Stimulated activated CD8-positive, alpha-beta memory T cell treated with anti-CD3 and anti-CD28 coated beads, Interleukin-12 subunit alpha, Interleukin-12 subunit beta, amount 100 ng/mL, for 4 hours (primary cell): Measurements from ENCODE around the gene EEFSEC.

Experiments used
- DNase-seq: peaks from one replicate; pipeline ENCODE4 v3.0.0-alpha.2; 2020; ENCODE audit warnings: low read depth

The EEFSEC gene

GRCh38 chr3:128317698-128318231 is 164.5 kb downstream of the EEFSEC start:
- DNase-seq = no peak

DNA sequence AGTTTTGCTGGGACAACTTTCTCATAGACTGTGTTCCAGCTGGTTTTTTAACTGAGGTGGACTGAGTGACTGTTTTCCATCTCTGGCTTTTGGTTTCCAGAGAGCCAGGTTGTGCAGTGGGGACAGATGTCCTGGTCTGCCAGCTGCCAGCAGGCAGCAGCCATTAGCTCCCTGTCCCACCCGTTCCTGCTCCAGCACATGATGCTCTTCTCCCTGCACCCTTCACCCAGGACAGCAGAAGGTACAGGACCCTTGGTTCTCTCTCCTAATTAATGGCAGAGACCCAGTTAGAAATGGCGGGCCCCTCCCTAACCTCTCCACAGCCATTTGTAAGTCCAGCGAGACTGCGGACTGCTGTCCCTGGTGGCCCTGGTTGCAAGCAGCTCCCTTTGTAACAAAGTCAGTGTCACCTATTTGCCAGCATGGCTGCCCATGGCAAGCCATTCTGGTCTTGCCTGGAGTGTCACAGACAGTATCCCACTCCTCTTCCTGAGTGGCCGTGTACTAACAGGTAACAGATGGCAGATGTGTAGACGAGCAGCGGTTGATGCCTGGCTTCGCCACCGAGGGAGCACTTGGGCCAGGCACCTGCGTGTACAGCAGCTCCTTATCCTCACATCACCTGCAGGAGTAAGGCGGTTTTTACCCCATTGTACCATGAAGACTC is 165.1 kb downstream of the EEFSEC start:
- no peak for DNase-seq

GRCh38 chr3:128319107-128319506 is 165.8 kb downstream of the EEFSEC start:
- DNase-seq = no peak

- no peak for DNase-seq
These were observed 166.5 kb downstream of the EEFSEC start for GRCh38 chr3:128319741-128320141.

- no peak for DNase-seq
These were observed 167.5 kb downstream of the EEFSEC start for GRCh38 chr3:128320551-128321340.

- no peak for DNase-seq
These were observed 168.1 kb downstream of the EEFSEC start for GRCh38 chr3:128321418-128321817.

GRCh38 chr3:128322030-128323022 is 169.0 kb downstream of the EEFSEC start:
- no peak for DNase-seq

DNA sequence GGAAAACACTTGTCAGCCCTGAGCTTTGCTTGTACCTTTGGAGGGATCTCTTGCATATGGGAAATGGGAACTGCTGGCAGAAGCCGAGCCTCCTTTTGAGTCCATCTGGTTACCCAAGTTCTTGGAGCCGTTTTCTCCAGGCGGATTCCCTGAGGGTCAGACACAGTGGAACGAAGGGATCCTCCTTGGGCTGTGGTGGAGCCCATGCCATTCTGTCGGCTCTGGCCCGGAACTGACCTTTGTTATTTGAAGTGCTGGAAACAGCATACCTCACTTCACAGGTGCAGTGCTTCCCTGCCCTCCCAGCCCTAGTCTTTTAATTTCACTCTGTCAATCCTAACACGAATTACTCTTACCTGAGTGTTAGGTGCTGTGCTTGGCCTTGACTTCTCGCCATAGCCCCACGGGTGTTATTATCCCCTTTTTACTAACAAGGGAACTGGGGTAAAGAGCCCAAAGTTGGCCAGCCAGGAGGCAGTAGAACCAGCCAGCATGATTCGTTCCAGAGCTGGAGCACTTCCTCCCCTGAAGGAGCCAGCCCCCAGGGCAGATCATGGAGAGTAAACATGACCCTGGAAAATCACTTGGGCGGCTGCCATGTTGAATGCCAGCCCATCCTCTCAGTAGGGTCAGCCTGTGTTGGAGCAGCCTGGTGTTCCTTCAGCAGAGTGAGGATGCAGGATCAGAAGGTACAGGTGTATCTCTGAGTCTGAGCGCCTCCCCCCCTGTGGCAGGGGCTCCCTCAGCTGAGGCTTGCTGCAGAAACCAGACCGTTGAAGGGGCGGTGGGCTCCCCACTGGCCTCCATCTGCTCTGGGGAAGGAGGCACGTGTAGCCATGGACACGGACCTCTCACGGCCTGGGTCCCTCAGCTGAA is 170.2 kb downstream of the EEFSEC start:
- no peak for DNase-seq

DNA sequence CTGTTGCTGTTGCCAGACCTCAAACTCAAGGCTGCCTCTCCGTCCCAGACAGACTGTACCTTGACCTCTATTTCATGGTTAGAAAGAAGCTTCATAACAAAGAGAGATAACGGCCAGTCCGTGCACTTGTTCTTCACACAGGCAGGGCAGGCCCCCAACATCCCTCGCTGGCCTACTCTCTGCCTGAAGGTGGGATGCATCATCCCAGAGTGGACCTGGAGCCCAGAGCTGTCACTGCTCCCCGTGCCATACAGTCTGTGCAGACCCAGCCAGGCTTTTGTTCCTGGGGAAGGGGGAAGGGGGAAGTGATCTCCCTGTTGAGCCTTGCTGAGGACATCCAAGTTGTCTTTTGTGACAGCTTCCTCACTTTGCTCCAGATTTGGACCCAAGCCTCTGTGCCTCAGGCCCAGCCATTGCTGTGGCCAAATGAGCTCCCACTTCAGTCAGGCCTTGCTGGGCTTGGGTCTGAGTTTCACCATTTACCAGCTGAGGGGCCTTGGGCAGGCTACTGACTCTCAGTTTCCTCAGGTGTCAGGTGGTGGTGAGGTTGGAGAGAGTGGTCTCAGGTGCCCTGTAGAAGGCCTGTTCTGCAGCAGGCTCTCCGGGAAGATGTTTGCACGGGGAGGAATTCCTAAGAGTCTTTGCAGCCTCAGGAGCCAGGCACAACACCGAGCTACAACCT is 171.8 kb downstream of the EEFSEC start:
- no peak for DNase-seq

DNA sequence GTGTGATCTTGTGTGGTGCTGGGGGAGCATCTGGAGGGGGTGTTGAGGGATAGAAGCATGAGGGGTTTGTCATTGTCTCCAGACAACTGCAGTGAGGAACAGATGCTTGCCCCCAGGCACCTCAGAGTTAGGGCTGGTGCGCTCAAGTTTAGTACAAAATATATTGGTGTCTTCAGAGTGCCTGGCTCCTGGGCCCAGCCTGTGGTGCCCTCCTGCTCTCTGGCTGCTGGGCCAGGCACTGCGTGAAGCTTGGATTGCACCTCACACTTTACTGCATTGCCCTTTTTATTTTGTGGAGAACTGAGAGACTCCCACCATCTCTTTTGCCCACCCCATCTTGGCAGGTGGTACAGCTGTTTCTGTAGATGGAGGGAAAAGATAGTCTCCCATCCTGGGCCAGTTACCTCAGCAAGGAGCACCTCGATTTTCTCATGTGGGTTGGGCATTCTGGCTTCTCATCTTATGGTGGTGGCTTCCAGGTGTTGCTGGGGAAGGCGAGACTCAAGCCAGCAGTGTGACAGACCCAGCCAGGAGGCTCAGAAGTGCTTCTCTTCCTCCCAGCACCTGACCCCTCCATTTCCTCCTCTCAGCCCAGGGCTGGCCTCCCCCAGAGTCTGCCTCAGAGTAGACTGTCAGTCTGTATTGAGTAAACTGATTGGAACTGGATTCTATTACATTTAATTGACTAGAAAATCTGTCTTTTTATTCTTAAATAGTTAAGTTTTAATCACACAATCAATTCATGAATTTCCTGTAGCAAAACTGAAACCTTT is 173.0 kb downstream of the EEFSEC start:
- DNase-seq = no peak

- no peak for DNase-seq
These were observed 174.3 kb downstream of the EEFSEC start for GRCh38 chr3:128327606-128328031.

DNA sequence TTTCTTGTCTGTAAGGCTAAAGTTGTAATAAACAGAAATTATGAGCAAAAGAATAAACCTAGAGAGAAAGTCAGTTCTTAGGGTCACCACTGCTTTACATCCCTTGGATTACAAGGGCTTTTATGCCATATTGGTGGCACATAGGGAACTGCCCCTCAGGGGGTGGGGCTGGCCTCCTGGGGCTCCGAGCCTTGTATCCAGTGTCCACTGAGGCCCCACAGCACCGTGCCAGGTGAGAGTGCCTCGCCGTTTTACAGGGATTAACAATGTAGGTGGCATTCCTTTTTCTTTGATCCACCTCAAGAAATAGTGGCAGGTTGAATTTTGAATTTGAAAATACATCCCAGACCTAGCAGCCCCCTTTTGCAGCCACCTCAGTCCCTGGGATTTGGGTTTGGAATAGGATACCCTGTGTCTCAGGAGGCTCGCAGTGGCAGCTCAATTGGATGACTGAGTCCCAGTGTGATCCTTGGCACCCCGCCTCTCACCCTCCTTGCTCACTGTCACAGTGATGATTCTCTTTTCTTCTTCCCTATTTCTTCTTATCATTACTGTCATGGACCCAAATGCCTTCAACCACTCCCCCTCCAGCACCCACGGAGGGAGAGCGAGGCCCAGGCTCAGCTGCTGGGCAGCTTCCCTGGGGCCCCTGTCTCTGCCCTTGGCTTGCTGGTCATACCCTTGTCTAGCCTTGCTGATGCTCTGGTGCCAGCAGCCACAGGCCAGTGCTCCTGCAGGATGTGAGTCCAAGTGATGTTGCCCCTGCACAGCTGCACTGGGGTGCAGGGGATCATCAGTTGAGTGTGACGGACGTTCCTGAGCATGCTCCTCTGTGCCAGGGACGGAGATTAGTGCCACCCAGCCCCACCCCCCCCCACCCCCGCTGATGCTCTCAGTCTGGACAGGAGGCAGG is 175.5 kb downstream of the EEFSEC start:
- DNase-seq = no peak

- no peak for DNase-seq
These were observed 176.4 kb downstream of the EEFSEC start for GRCh38 chr3:128329491-128330213.

- no peak for DNase-seq
These were observed 177.0 kb downstream of the EEFSEC start for GRCh38 chr3:128330214-128330842.

- DNase-seq = no peak
These were observed 180.9 kb downstream of the EEFSEC start for GRCh38 chr3:128334086-128334645.

- DNase-seq = no peak
These were observed 181.5 kb downstream of the EEFSEC start for GRCh38 chr3:128334766-128335165.
